Activated naive CD4-positive, alpha-beta T cell treated with anti-CD3 and anti-CD28 coated beads, Interleukin-2, amount 50 U/mL, for 72 hours (primary cell): ENCODE results near the gene KCNG3. TPM values are rescaled to one million over a fixed set of nuclear protein-coding genes. Genes with fewer than 3 reads are reported as not detected.
A peak's percentile ranks its signal among the peaks of the same experiment; 100 is the strongest.

Source experiments
- ATAC-seq, 2 donors: fragments of 150-1000 bp; cut with Tn5 transposase; 2 replicates each; pipeline ENCODE4 v1.10.0; 2021; ENCODE audit warnings: mild to moderate bottlenecking in 2 of 2, moderate library complexity in 2 of 2
- DNase-seq, 2 donors: peaks; one replicate each; pipeline ENCODE4 v3.0.0; 2021 to 2022; ENCODE audit warnings: low spot score in 2 of 2
- H3K27ac Mint-ChIP-seq, 2 donors: one replicate each; pipeline ENCODE4 v1.8.0; 2022; ENCODE audit warnings: mild to moderate bottlenecking in 2 of 2, mixed read lengths in 2 of 2
- H3K36me3 Mint-ChIP-seq, 2 donors: one replicate each; pipeline ENCODE4 v1.8.0; 2022; ENCODE audit warnings: mixed read lengths in 2 of 2
- H3K9me3 Mint-ChIP-seq, 2 donors: one replicate each; pipeline ENCODE4 v1.8.0; 2022; ENCODE audit warnings: mixed read lengths in 2 of 2
- total RNA-seq, 2 donors: library from RNA; stranded (reverse); gene quantifications; one replicate each; pipeline ENCODE4 v1.2.3, GENCODE V29; 2022

Gene KCNG3
- total RNA-seq, 2 donors from 2014 or later: 0.27 to 0.60 TPM

GRCh38 chr2:42494355-42495233, 812 bp upstream of the KCNG3 start:
- peak; percentile 55 to 58 for ATAC-seq
- H3K9me3 Mint-ChIP-seq: no peaks in the 10 kb centered on the region
- DNase-seq: peak; percentile 76 to 77
- H3K36me3 Mint-ChIP-seq: peaks cover 0 to 6% of the 10 kb centered on the region in 2 donors
- peak overlapping the region; percentile 71 to 88 for H3K27ac Mint-ChIP-seq

DNA sequence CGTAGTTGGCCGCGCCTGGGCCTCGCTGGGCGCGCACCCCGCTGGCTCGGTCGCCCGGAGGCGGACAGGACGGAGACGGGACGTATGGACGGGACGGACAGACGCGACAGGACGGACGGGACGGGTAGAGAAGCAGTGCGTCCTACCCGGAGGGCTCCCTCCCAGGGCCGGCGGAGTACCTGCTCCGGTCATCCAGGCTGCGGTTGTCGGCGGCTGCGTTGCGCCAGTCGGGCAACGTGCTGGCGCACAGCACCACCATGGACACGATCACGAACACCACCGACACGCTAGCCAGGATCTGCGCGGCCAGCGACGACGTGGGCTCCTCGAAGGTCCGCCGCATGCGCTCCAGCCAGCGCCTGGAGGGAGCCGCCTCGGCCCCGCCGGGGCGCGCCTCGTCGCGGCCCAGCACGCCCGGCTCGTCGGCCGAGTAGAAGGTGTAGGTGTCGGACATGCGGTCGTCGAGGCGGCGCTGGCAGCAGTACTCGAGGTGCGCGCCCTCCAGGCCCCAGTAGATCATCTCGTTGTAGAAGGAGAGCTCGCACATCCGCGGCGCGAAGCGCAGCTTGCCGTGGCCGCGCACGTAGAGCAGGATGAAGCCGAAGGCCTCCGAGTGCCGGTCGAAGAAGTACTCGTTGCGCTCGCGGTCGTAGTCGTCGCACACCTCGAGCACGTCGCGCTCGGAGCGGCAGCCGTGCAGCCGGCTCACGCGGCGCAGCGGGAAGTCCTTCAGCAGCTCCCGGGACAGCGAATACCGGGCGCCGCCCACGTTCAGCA, 903 bp downstream of the KCNG3 start:
- ATAC-seq (peak; percentile 18 to 30), DNase-seq (peak; percentile 52 to 62)
- Mint-ChIP-seq H3K36me3 (peaks cover 0 to 6% of the 10 kb centered on the region in 2 donors), H3K9me3 (no peaks in the 10 kb centered on the region), H3K27ac (no peak overlapping the region)

DNA sequence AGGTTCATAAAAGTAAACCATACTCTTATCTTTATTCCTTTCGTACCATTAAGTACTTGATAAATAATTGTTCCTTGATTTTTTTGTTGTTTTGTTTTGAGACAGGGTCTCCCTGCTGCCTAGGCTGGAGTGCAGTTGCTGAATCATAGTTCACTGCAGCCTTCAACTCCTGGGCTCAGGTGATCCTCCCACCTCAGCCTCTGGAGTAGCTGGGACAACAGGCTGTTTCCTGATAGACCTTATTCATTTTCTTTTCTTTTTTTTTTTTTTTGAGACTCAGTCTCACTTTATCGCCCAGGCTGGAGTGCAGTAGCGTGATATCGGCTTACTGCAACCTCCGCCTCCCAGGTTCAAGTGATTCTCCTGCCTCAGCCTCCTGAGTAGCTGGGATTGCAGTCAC, 5.5 kb downstream of the KCNG3 start:
- peaks cover 0 to 6% of the 10 kb centered on the region in 2 donors for H3K36me3 Mint-ChIP-seq
- ATAC-seq (no peak), DNase-seq (no peak)
- no peak overlapping the region for H3K27ac Mint-ChIP-seq
- H3K9me3 Mint-ChIP-seq: no peaks in the 10 kb centered on the region

GRCh38 chr2:42486145-42486906, 7.5 kb downstream of the KCNG3 start:
- DNase-seq: no peak
- Mint-ChIP-seq H3K36me3 (no peaks in the 10 kb centered on the region), H3K9me3 (no peaks in the 10 kb centered on the region), H3K27ac (peak overlapping the region in 1 of 2 donors; percentile 31)
- ATAC-seq: no peak

- H3K36me3 Mint-ChIP-seq: no peaks in the 10 kb centered on the region
Observed at GRCh38 chr2:42480402-42480801, 13.4 kb downstream of the KCNG3 start.

DNA sequence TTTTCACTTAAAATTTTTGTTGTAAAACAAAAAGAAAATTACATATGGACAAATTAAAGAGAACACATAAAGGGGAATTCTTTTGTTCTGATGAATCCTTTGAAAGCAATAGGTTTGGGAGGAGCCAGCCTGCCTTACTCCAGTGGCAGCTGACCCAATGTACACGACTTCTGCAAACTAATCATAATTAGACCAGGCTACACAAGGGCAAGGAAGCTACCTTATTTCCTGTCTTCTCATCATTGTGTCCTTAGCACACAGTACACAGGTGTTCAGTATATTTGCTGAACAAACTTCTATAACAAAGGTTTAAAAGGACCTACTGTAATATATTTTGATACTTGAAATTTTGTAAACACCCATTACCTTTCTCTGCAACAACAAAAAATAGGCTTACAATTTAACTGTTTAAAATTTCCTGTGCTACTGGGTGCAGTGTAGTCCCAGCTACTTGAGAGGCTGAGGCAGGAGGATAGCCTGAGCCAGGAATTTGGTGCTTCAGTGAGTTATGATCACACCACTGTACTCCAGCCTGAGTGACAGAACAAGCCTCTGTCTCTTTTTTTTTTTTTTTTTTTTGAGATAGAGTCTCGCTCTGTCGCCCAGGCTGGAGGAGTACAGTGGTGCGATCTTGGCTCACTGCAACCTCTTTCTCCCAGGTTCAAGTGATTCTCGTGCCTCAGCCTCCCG, 18.9 kb downstream of the KCNG3 start:
- no peak for ATAC-seq

More at GRCh38 chr2:42480402-42480801, 13.4 kb downstream of the KCNG3 start:
- ATAC-seq (no peak), DNase-seq (no peak)
- H3K27ac Mint-ChIP-seq: no peak overlapping the region
- no peaks in the 10 kb centered on the region for H3K9me3 Mint-ChIP-seq

DNA sequence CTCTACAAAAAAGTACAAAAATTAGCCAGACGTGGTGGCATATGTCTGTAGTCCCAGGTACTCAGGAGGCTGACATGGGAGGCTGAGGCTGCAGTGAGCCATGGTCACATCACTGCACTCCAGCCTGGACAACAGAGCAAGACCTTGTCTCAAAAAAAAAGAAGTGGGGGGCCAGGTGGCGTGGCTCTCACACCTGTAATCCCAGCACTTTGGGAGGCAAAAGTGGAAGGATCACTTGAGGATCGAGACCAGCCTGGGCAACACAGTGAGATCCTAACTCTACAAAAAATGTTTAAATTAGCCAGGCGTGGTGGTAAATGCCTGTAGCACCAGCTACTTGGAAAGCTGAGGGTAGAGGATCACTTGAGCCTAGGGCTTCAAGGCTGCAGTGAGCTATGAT, 23.1 kb downstream of the KCNG3 start:
- Mint-ChIP-seq H3K9me3 (no peaks in the 10 kb centered on the region), H3K36me3 (no peaks in the 10 kb centered on the region), H3K27ac (no peak overlapping the region)
- DNase-seq: no peak
- ATAC-seq: no peak

More for the DNA sequence above, 18.9 kb downstream of the KCNG3 start:
- no peak overlapping the region for H3K27ac Mint-ChIP-seq
- no peaks in the 10 kb centered on the region for H3K36me3 Mint-ChIP-seq
- H3K9me3 Mint-ChIP-seq: no peaks in the 10 kb centered on the region
- DNase-seq: no peak

GRCh38 chr2:42464631-42465030, 29.2 kb downstream of the KCNG3 start:
- Mint-ChIP-seq H3K27ac (no peak overlapping the region), H3K9me3 (no peaks in the 10 kb centered on the region), H3K36me3 (no peaks in the 10 kb centered on the region)
- DNase-seq (no peak), ATAC-seq (no peak)

- no peaks in the 10 kb centered on the region for H3K9me3 Mint-ChIP-seq
- no peaks in the 10 kb centered on the region for H3K36me3 Mint-ChIP-seq
- DNase-seq (no peak), ATAC-seq (no peak)
- no peak overlapping the region for H3K27ac Mint-ChIP-seq
Observed at GRCh38 chr2:42463570-42463969, 30.2 kb downstream of the KCNG3 start.

DNA sequence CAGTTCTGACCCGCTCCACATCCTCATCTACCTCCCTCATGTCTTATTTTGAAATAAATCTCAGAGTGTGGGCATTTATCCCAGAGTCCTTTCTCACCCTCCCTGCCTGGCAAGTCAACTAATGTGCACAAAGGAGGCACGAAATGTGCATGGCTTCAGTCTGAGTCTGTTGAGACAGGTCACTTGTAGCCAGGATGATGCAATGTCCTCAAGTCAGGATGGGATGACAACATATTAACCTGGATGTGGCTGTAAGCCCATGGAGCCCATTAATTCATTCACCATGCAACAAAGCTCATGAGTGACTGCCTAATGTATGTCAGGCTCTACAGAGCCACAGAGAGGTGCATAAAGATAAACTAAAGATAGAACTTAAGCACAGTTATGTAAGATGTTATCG, 34.5 kb downstream of the KCNG3 start:
- no peaks in the 10 kb centered on the region for H3K36me3 Mint-ChIP-seq
- no peak for ATAC-seq
- H3K27ac Mint-ChIP-seq: no peak overlapping the region
- no peak for DNase-seq
- H3K9me3 Mint-ChIP-seq: no peaks in the 10 kb centered on the region

DNA sequence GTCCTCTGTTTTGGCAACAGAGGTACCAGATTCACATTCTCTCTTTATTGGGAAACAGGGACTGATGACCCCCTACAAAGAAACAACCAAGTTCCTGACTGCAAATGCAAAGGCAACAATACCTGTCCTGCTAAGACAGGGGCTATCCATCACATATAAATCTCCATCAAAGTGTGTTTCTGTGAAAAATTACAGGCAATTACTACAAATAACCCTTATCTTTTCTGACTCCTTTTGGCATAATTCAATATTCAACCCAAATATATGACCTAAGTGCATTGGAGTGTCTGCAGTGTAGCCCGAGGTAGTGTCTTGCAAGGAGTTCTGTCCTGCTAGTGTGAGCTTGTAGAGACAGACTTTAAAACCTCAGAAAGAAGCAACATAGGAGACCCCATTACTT, 35.4 kb downstream of the KCNG3 start:
- ATAC-seq (no peak), DNase-seq (no peak)
- Mint-ChIP-seq H3K27ac (no peak overlapping the region), H3K36me3 (no peaks in the 10 kb centered on the region), H3K9me3 (no peaks in the 10 kb centered on the region)

GRCh38 chr2:42457011-42457410, 36.8 kb downstream of the KCNG3 start:
- H3K27ac Mint-ChIP-seq: peak overlapping the region in 1 of 2 donors; percentile 67
- DNase-seq (no peak), ATAC-seq (no peak)
- no peaks in the 10 kb centered on the region for H3K9me3 Mint-ChIP-seq
- H3K36me3 Mint-ChIP-seq: no peaks in the 10 kb centered on the region

DNA sequence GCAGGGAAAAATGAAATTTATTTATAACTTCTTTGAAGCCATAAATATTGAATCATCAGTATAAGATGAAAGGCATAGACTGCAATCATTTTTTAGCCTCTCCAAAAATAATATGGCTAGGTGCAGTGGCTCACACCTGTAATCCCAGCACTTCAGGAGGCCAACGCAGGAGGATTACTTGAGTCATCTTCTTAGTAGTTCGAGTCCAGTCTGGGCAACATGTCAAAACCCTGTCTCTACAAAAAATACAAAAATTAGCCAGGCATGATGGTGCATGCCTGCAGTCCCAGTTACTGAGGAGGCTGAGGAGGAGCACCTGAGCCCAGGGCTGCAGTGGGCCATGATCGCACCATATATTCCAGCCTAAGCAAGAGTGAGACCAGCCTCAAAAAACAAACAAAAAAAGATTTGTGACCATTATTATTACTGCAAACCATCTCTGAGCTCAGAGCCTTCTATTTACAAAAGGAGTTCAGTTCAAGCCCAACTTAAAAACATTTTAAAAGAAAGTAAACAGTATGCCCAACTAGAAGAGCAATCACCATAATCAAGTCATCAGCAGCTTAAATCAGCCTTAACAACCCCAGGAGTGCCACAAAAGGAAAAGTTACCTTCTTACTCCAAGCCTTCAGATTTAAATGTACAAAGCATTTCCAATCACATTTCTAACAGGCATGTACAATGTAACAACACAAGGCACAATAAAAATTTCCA, 37.5 kb downstream of the KCNG3 start:
- no peak overlapping the region for H3K27ac Mint-ChIP-seq
- H3K9me3 Mint-ChIP-seq: no peaks in the 10 kb centered on the region
- DNase-seq (no peak), ATAC-seq (no peak)
- no peaks in the 10 kb centered on the region for H3K36me3 Mint-ChIP-seq

- no peak for ATAC-seq
- Mint-ChIP-seq H3K9me3 (no peaks in the 10 kb centered on the region), H3K27ac (no peak overlapping the region), H3K36me3 (no peaks in the 10 kb centered on the region)
- DNase-seq: no peak
Observed at GRCh38 chr2:42452545-42452944, 41.2 kb downstream of the KCNG3 start.

GRCh38 chr2:42450136-42450535, 43.6 kb downstream of the KCNG3 start:
- DNase-seq: no peak
- ATAC-seq: no peak
- Mint-ChIP-seq H3K36me3 (no peaks in the 10 kb centered on the region), H3K9me3 (no peaks in the 10 kb centered on the region), H3K27ac (no peak overlapping the region)
